ENCODE results near the gene GGT6. TPM values are rescaled to one million over a fixed set of nuclear protein-coding genes. Genes with fewer than 3 reads are reported as not detected.

Gene GGT6
- total RNA-seq, 1 donor from 2014 or later, result not detected

GRCh38 chr17:4553669-4554068, 6.7 kb downstream of the GGT6 start:
- no peak for DNase-seq (ENCODE audit: low read depth, low spot score)

GRCh38 chr17:4551796-4552525, 8.4 kb downstream of the GGT6 start:
- DNase-seq (ENCODE audit: low read depth, low spot score), result no peak

DNA sequence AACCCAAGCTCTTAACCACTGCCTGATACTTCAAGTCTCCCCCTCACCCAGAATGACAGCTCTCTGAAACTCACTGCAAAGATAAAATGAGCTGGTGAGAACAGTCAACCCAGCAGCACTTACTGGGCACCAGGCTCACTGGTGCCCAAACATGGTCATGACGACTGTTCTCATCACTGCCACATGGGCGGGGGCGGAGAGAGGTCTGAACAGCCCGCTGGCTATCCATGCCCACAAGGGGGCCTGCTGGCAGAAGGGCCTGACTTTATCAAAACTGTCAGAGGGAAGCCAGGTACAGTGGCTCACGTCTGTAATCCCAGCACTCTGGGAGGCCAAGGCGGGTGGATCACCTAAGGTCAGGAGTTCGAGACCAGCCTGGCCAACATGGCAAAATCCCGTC, 9.2 kb downstream of the GGT6 start:
- DNase-seq (ENCODE audit: low read depth, low spot score), result no peak

- no peak for DNase-seq (ENCODE audit: low read depth, low spot score)
These were observed 9.8 kb downstream of the GGT6 start for GRCh38 chr17:4550534-4551039.

DNA sequence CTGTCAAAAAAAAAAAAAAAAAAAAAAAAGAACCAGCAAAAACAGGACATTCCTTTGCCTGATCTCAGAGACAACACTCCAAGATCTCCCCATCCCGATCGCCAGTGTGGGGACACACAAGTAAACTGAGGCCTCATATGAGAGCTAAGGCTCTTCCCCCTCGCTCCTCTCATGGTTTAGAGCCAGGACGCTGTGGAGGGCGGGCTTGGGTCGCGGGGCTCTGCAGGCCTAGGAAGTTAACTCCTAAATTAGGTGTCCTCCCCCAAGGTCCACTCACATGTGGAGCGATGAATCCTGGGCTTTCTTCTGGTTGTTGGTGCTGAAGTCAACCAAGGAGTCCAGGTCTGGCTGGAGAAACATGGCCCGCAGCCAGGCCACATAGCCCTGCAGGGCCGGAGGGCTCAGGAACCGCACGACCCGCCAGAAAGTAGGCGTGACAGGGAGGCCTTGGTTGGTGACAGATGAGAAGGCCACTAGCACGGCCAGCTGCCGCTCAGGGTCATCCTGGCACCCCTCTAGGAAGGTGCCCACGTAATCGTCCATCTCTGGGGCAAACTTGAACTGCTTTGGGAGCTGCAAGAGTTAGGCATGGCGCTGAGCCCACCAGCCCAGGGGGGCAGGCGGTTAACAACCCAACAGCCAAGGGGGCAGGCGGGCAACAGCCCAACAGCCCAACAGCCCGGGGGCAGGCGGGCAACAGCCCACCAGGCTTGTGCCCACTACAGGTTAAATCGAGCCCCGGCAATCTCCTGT, 10.4 kb downstream of the GGT6 start:
- no peak for DNase-seq (ENCODE audit: low read depth, low spot score)

- DNase-seq (ENCODE audit: low read depth, low spot score), result no peak
These were observed 11.5 kb downstream of the GGT6 start for GRCh38 chr17:4548721-4549531.

GRCh38 chr17:4548061-4548461, 12.3 kb downstream of the GGT6 start:
- DNase-seq (ENCODE audit: low read depth, low spot score), result no peak

- no peak for DNase-seq (ENCODE audit: low read depth, low spot score)
These were observed 13.1 kb downstream of the GGT6 start for GRCh38 chr17:4547118-4547906.

DNA sequence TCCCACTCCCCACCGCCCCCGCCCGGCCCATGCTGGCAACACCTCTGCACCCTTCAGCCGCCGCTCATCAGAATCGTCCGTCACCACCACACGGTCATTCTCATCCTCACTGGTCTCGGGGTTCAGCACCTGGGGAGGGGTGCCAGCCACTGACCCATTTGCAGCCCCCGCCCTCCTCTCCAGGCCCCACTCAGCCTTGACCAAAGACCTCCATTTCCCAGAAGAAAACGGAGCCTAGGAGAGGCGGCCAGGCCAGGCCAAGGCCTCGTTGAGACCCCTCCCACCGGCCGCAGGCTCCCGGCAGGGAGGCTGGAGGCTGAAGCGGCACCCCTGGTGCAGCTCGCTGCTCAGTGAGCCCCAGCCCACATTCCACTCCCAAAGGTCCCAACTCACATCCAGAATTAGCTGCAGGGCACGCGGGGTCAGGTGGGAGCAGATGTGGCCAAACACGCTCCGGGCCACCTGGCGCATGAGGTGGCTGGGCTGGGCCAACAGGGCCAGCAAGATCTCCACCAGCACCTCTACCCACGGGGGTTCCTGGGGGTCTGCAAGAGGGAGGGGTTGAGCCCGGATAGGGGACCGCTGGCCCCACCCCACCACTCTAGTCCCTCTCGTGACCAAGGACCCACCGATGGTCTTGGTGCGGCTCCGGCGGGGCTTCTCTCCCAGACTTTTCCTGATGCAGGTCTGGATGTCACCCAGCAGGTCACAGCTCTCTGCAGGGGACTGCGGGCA, 15.0 kb downstream of the GGT6 start:
- no peak for DNase-seq (ENCODE audit: low read depth, low spot score)

GRCh38 chr17:4544951-4545216, 15.5 kb downstream of the GGT6 start:
- no peak for DNase-seq (ENCODE audit: low read depth, low spot score)

DNA sequence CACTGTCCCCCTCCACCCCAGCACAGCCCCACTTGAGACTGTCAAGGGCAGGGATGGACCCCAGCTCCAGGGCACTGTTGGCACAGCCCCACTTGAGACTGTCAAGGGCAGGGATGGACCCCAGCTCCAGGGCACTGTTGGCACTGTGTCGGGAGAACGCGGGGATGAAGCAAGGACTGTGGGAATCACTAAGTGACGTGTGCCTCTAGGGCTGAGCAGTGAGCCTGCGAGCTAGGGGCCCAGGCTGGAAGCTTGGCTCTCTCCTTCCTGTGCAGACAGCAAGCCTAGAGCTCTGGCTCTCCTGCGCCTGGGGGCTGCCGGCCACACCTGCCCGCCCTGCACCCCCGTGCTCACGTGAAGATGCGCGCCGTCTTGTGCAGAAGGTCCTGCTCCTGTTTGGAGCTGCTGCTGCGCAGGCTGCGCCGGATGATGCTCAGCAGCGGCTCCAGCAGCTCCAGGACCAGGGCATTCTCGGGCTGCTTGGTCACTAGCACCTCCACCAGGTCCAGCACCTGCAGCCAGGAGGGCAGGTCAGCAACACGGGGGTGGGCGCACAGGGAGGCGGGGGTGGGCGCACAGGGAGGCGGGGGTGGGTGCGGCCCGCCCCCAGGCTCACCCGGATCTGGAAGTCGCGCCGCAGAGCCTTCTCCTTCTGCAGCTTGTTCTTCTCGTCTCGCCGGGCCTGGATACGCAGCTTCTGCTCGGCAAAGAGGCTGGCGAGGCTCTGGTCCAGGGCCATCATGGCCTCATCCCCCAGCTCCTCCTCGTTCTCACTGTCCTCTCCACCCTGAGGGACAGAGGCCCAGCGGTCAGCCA, 16.0 kb downstream of the GGT6 start:
- no peak for DNase-seq (ENCODE audit: low read depth, low spot score)

DNA sequence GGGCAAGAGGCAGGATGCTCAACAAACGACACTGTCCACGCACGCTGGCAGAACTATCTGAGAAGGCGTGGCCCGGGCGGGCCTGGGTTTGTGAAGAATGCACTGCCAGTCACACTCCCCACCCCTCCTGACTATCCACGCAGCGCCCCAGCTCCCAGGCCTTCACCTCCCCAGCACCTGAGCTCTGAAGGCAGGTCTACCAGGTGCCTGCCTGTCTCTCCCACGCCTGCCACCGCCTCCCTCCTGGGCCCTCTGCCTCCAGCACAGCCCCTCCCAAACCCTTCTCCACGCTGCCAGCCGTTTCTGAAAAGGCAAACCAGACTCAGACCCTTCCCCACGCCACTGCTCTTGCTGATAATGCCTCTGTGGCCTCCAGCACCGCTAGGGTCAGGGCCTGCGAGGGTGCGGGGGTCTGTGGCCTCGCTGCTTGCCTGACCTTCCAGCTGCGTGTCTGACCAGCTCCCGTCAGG, 16.8 kb downstream of the GGT6 start:
- no peak for DNase-seq (ENCODE audit: low read depth, low spot score)

DNA sequence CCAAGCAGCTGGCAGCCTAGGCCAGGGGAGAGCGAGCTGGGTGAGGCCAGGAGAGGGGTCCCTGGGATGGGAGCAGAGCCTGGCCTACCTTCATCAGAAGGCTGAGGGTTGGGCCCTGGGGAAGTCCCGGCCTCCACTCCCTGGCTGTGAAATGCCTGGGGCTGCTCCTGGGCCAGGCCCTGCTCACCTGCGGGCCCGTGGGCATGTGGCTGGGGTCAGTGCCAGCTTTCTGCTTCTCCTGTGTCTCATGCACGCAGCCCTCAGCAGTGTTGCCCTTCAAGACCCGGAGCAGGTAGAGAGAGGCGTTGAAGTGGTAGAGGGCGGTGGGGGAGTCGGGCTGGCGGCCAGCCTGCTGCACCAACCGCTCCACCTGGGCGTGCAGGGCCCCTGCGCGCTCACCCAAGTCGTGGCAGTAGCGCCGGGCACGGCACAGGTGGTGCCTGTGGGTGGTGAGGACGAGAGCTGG, 17.6 kb downstream of the GGT6 start:
- no peak for DNase-seq (ENCODE audit: low read depth, low spot score)

- no peak for DNase-seq (ENCODE audit: low read depth, low spot score)
These were observed 18.2 kb downstream of the GGT6 start for GRCh38 chr17:4542003-4542725.

DNA sequence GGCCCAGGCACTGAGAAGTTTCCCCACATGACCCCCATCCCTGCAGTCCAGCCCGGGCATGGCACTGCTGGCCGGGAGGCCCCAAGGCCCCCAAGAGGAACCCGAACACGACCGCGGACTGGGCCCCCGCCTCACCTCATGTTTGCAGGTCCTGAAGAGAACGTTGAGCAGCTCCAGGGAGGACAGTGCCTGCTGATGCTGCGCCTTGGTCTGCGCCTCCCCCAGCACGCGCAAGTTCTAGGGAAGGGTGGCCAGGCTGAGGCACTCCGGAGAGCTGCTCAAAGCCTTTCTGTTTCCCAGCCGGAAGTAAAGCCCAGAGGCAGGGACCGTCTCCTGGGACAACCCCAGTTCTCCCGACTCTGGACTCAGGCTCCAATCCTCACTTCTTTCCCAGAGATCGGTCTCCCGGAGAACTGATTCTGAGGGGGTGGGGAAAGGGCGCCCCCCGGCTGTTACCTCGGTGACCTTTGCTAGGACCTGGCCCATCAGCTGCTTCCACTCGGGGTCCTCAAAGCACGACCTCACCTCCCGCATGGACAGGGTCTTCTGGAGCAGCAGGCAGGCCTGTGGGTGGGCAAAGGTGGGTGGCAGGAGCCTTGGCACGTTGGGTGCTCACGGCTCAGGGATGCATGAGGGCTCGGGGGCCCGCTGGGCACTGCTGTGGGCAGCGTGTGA, 18.9 kb downstream of the GGT6 start:
- DNase-seq (ENCODE audit: low read depth, low spot score), result no peak

DNA sequence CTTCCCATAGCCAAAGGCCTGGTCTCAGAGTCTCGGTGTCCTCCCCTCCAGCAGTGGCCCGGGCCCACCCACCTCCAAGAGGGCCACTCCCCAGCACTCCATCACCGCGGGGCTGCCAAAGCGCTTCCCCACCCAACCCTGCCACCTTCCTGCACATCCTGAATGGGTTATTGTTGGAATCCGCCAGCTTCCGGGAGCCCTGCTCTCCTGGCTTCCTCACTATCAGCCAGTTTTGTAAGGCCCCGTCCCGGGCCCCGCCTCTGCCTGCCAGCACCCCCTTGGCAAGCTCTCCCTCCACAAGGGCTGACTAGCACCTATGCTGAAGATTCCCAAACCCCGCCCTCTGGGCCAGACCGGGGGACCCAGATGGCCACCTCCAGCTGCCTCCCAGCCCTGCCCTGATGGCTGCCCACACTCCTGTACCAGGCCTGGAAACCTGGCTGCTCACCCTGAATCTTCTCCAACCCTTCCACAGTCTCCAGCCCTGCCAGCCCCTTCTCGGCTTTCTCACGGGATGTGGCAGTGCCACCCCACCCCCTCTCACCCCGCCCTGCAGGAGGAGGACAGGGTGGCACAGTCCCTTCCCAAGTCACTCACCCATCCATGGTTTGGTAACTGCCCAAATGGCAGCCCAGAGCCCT, 19.6 kb downstream of the GGT6 start:
- DNase-seq (ENCODE audit: low read depth, low spot score), result no peak

DNA sequence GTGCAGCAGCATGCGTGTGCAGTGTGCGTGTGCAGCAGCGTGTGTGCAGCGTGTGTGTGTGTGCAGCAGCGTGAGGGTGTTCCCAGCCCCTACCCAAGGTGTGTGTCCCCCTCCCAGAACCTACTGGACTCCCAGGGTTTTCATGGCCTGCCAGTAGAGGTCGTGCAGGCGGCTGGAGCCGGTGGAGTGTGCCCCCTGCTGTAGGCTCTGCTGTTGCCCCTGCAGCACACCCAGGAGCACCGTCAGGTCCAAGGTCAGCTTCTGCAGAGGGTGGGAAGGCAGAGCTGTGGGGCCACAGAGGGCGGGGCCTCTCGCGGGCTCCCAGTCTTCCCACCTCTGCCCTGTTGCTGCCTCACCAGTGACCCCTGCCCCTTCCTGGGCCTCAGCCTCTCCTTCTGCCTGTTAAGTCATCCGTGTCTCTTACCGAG, 20.1 kb downstream of the GGT6 start:
- DNase-seq (ENCODE audit: low read depth, low spot score), result no peak
